GM19395 (cell line): ENCODE data around the gene GPR137C.
"Not testable (repeated sequence)": the region's sequence is repeated elsewhere in the genome, so short reads cannot be mapped to it uniquely, and the experiment has no call there.

Experiments
- ATAC-seq: cut with Tn5 transposase; IDR thresholded peaks from one replicate; pipeline ENCODE4 v1.9.1; 2021; ENCODE audit warnings: mild to moderate bottlenecking, moderate library complexity; ENCODE audit not compliant: unreplicated experiment

The GPR137C gene

DNA sequence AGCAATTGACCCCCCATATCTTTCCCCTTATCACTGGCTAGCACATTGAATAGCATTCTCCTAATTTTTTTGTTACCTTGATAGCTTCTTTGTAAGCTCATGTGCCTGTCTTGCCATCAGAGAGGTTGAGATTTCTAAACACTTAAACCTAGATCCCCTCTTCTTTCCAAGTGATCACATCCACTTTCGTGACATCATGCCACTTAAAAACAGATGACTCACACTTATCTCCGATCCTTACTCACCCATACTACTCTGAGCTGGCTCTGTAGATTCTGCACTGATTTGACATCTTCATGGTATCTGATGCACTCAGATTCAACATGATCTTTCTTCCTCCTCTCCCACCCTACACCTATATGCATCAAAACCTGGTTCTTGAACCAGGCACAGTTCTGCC is 10.5 kb downstream of the GPR137C start:
- ATAC-seq = no peak

GRCh38 chr14:52568454-52568853 is 15.8 kb downstream of the GPR137C start:
- ATAC-seq = not testable (repeated sequence)

DNA sequence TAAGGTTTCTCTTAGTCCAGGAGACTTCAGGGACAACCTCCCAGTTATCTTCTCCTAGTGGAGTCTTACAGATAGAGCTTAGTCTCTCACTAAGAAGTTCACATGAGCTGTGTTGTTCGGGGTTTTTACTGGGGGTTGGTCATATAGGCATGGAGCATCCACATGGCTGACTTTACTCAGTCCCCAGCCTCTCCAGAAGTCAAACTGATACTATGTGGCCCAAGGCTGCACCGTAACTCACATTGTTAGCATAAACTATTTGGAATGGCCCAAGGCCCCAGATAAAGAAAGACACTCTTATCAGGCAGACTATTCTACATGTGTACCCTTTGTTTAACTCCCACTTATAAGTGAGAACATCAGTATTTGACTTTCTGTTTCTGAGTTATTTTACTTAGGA is 23.2 kb downstream of the GPR137C start:
- no peak for ATAC-seq

DNA sequence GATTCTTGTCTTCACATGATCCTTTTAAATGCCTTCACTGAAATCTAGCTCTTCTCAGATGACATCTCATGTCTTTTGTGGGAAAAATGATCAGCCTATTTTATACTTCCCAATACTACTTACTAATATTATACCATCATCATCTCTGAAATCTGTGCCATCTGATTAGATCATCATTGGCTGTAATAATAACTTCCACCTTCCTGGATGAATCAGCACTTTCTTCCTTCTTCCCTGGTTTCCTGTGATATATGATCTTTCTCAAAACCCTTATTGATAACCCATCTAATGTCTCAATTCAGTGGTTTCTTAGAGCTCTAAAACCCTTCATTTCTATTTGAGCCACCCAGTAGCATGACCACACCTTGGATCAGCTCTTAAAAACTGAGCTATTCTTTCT is 30.9 kb downstream of the GPR137C start:
- no peak for ATAC-seq

- ATAC-seq = no peak
These were observed 37.0 kb downstream of the GPR137C start for GRCh38 chr14:52589646-52590045.

DNA sequence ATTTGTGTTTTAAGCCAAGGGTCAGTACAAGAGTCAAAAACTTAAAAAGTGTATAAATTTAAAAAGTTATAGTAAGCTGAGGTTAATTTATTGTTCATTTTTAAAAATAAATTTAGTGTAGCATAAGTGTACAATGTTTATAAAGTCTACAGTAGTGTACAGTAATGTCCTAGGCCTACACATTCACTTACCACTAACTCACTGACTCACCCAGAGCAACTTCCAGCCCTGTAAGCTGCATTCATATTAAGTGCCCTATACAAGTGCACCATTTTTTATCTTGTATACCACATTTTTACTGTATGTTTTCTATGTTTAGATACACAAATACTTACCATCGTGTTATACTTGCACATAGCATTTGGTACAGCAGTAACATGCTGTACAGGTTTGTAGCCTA is 37.7 kb downstream of the GPR137C start:
- ATAC-seq = no peak

GRCh38 chr14:52596320-52596719 is 43.7 kb downstream of the GPR137C start:
- ATAC-seq = no peak

GRCh38 chr14:52596861-52597260 is 44.2 kb downstream of the GPR137C start:
- ATAC-seq = no peak

- ATAC-seq = no peak
These were observed 45.9 kb downstream of the GPR137C start for GRCh38 chr14:52598568-52598967.

DNA sequence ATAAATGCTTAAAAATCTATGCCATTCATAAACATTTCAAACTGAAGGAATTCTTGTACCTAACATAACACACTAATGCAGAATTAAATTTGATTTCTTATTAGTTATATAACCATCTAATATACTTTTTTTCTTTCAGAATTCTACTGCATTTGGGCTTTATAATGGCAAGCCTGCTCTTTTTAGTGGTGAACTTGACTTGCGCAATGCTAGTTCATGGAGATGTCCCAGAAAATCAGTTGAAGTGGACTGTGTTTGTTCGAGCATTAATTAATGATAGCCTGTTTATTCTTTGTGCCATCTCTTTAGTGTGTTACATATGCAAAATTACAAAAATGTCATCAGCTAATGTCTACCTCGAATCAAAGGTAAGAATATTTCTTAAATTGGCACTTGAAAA is 47.3 kb downstream of the GPR137C start:
- ATAC-seq = no peak

- peak; percentile 54 for ATAC-seq
These were observed 49.5 kb downstream of the GPR137C start for GRCh38 chr14:52602131-52602530.

- no peak for ATAC-seq
These were observed 54.4 kb downstream of the GPR137C start for GRCh38 chr14:52607061-52607460.

- no peak for ATAC-seq
These were observed 56.9 kb downstream of the GPR137C start for GRCh38 chr14:52609445-52610044.

GRCh38 chr14:52610187-52610586 is 57.6 kb downstream of the GPR137C start:
- ATAC-seq = no peak

DNA sequence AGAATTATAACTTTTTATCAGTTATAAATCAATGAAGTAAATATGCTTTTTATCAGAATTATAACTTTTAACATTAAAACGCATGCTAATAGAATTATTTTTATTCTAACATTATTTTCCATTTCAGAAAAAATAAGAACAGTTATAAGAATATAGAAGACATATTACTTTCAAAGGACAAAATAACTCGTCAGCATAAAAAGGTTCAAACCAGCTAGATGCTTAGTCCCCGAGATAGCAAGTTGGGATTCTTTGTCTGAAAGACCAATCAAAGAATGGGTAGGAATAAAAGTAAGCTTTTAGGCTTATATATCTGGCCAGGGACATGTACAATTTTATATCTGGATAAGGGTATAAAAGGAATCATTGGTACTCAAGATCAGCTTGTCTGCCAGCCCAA is 66.0 kb downstream of the GPR137C start:
- ATAC-seq = no peak

- ATAC-seq = no peak
These were observed 67.1 kb downstream of the GPR137C start for GRCh38 chr14:52619687-52620086.

DNA sequence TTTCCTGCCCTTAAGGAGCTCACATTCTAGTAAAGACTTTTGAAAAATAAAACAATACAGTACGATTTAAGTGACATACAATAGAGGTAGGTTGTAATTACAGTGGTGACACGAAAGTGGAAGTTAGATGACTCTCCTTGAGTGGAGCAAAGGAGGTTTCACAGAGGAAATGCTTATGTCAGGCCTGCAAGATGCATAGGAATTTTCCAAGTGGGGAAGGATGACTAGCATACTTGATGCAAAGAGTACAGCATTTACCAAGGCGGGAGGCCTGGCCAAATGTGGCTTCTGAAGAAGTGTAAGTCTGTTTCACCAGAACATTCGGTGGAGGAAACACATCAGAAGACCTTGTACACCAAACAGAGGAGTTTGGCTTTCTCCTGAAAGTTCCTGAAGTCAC is 87.5 kb downstream of the GPR137C start:
- ATAC-seq = no peak

GRCh38 chr14:52641745-52642144 is 89.1 kb downstream of the GPR137C start:
- no peak for ATAC-seq

DNA sequence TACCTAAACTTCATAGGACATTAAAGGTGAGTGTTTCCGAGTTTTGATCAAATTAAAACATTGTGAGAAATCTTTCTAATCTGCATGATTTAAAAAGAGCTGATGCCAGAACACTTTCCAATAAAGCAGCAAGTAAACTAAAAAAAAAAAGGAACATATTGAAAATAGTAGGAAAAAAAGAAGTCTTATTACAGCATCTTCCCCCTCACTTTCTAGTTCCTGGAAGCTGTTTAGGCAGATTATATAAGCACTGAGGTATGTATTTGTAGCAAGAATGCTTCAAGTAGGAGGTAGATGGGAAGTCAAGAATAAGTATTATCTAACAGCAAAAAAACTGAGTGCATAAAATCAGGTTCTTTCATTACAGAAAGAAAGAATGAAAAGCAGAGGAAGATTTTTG is 96.9 kb downstream of the GPR137C start:
- ATAC-seq = no peak

GRCh38 chr14:52650774-52651173 is 98.1 kb downstream of the GPR137C start:
- ATAC-seq = no peak

- no peak for ATAC-seq
These were observed 104.3 kb downstream of the GPR137C start for GRCh38 chr14:52656905-52657304.

DNA sequence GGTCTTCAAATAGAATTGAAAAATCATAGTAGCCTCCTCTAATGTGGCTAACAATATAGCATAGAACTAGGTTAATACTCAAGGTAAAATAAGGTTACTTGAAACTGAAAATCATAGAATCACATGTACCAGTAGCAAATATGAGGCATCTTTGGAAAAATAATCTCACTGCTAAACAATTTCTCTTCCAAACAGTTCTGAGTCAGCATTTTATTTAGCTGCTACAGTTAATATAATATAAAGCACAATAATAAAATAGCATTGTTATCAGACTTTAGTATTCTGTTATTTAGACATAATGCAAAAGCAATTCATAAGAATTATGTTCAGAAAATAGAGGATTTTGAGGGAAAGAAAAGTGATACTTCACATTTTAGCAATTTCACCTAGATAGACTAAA is 107.7 kb downstream of the GPR137C start:
- no peak for ATAC-seq

- ATAC-seq = no peak
These were observed 108.2 kb downstream of the GPR137C start for GRCh38 chr14:52660832-52661231.
